Nephron progenitor cell (in vitro differentiated cells): Measurements from ENCODE around the gene HGFAC.
A peak's percentile ranks its signal among the peaks of the same experiment; 100 is the strongest.

Source experiments
- DNase-seq: peaks from one replicate; pipeline ENCODE4 v3.0.0; 2021
- H3K27ac Mint-ChIP-seq: 2 replicates; pipeline ENCODE4 v1.8.0; 2021; ENCODE audit warnings: mild to moderate bottlenecking, moderate library complexity, mixed read lengths
- H3K27me3 Mint-ChIP-seq: 2 replicates; pipeline ENCODE4 v1.8.0; 2021; ENCODE audit warnings: mild to moderate bottlenecking, low read depth, mixed read lengths; ENCODE audit not compliant: poor library complexity
- H3K36me3 Mint-ChIP-seq: 2 replicates; pipeline ENCODE4 v1.8.0; 2021; ENCODE audit warnings: low read depth, mixed read lengths
- H3K4me1 Mint-ChIP-seq: 2 replicates; pipeline ENCODE4 v1.8.0; 2021; ENCODE audit warnings: mixed read lengths
- H3K4me3 Mint-ChIP-seq: 2 replicates; pipeline ENCODE4 v1.8.0; 2021; ENCODE audit warnings: mild to moderate bottlenecking, moderate library complexity, mixed read lengths
- H3K9me3 Mint-ChIP-seq: 2 replicates; pipeline ENCODE4 v1.8.0; 2021; ENCODE audit warnings: mild to moderate bottlenecking, moderate library complexity, mixed read lengths
- CTCF ChIP-seq: fragments of 200-600 bp; sonication (generic); IDR thresholded peaks from 2 replicates; pipeline ENCODE4 v1.5.0; 2021; ENCODE audit warnings: antibody characterized with exemption

The HGFAC gene

GRCh38 chr4:3413217-3413671 is 28.5 kb upstream of the HGFAC start:
- DNase-seq, result no peak
- Mint-ChIP-seq H3K4me3 (no peak overlapping the region), H3K27me3 (no peaks in the 10 kb centered on the region), H3K9me3 (no peaks in the 10 kb centered on the region), H3K4me1 (peaks cover 84% of the 10 kb centered on the region), H3K27ac (no peak overlapping the region), H3K36me3 (peaks cover 31% of the 10 kb centered on the region)
- no peak for TF ChIP-seq CTCF

GRCh38 chr4:3413675-3414420 is 27.9 kb upstream of the HGFAC start:
- no peak for TF ChIP-seq CTCF
- H3K27ac Mint-ChIP-seq, result peak overlapping the region; percentile 44
- peaks cover 78% of the 10 kb centered on the region for H3K4me1 Mint-ChIP-seq
- no peaks in the 10 kb centered on the region for H3K9me3 Mint-ChIP-seq
- no peaks in the 10 kb centered on the region for H3K27me3 Mint-ChIP-seq
- H3K36me3 Mint-ChIP-seq, result peaks cover 35% of the 10 kb centered on the region
- peak; percentile 37 for DNase-seq
- no peak overlapping the region for H3K4me3 Mint-ChIP-seq

- Mint-ChIP-seq H3K4me1 (peaks cover 70% of the 10 kb centered on the region), H3K27me3 (no peaks in the 10 kb centered on the region), H3K9me3 (no peaks in the 10 kb centered on the region), H3K27ac (peak overlapping the region; percentile 90), H3K36me3 (peaks cover 37% of the 10 kb centered on the region), H3K4me3 (no peak overlapping the region)
- TF ChIP-seq CTCF, result no peak
- no peak for DNase-seq
Measured at GRCh38 chr4:3414421-3415279, 27.1 kb upstream of the HGFAC start.

- Mint-ChIP-seq H3K4me1 (peaks cover 65% of the 10 kb centered on the region), H3K27ac (peak overlapping the region; percentile 84), H3K4me3 (no peak overlapping the region), H3K36me3 (peaks cover 41% of the 10 kb centered on the region), H3K9me3 (no peaks in the 10 kb centered on the region), H3K27me3 (no peaks in the 10 kb centered on the region)
- TF ChIP-seq CTCF, result no peak
- DNase-seq, result no peak
Measured at GRCh38 chr4:3415471-3416141, 26.2 kb upstream of the HGFAC start.

GRCh38 chr4:3416270-3416669 is 25.5 kb upstream of the HGFAC start:
- Mint-ChIP-seq H3K9me3 (no peaks in the 10 kb centered on the region), H3K4me1 (peaks cover 59% of the 10 kb centered on the region), H3K4me3 (no peak overlapping the region), H3K27ac (peak overlapping the region; percentile 80), H3K27me3 (no peaks in the 10 kb centered on the region), H3K36me3 (peaks cover 41% of the 10 kb centered on the region)
- TF ChIP-seq CTCF, result no peak
- DNase-seq, result no peak
